Fibroblast of skin of left biceps (primary cell): ENCODE data around the gene SMPD1.

ENCODE experiments used
- DNase-seq, 2 experiments: peaks; one replicate each; pipeline ENCODE4 v3.0.0-alpha.2; 2013; ENCODE audit warnings: low read depth in 2 of 2

Gene SMPD1

DNA sequence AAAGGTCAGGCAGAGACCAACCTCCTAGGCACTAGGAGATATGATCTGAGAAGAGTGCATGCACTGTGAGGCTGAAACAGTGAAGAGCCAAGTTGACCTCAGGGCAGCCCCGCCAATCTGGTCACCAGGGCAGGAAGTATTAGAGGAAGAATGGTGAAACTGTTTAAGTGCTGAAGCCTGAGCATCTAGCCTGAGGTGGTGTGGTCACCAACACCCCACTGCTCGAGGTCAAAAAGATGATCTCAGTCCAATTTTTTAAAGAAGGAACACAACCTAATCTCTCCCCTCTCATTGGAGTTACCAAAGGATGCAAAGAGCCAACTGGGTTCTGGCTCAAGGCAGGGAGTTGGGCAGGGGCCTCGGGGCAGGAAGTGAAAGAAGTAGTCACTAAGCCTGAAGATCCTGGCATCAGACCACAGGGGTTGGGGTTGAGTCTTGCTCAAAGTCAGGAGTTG is 24.6 kb downstream of the SMPD1 start:
- no peak for DNase-seq

DNA sequence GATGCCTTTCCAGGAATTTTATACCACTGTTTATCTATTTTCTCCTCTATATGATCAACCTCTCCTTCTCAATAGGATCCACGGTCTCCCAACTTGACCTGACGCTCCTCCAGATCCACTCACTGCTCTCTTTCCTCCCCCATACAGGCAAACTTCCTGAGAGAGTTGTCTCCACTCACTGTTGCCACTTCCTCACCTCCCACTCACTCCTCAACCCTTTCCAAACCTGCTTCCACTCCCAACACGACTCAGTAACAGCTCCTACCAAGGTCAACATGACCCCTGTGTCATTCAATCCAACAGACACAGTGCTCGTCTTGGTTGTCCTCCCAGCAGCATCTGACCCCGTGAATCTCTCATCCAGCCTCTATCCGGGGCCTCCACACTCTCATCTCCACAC is 25.5 kb downstream of the SMPD1 start:
- DNase-seq, result no peak

DNA sequence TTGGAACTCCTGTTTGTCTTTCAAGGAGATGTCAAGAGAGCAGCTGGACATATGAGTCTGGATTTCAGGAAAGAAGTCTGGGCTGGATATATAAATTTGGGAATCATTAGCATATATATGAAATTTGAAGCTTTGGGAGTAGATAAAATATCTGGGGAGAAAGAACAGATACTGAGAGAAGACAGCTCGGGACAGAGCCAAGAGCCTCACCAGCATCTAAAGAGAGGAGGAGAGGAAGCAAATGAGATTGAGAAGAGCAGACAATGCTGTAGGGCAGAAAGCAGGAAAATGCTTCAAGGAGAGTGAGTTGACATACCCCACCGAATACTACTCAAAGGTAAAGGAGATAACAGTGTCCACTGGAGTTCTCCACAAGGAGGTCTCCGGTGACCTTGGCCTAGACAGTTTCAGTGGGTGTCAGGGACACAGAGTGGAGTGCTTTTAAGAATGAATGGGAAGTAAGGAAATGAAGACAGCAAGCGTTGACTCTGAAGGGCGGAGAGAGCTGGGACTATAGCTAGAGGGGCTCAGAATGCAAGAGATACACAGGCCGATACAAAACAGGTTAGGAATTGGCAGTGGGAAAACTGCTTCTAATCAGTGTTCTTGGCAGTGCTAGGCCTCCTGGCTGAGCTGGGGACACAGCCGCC is 27.8 kb downstream of the SMPD1 start:
- no peak for DNase-seq

DNA sequence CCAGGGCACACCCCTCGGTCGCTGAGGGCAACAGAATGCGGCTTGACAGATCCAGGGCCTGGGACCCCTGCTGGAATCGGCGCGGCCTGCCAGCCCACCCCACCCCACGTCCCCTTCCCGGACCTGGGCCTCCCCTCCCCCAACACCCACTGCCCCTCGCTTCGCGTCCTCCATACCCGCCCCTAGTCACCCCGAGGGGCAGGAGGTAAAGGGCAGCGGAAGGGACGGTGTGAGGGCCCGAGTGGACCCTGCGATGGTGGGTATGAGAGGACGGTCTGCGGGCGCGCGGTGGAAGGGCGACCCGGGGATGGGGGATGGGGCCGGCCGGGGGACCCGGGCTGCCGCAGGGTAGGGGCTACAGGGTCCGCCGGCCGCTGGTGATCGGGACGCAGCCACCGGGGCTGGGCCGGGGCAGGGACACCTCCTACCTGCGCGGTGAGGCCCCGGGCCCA is 28.3 kb downstream of the SMPD1 start:
- no peak for DNase-seq

DNA sequence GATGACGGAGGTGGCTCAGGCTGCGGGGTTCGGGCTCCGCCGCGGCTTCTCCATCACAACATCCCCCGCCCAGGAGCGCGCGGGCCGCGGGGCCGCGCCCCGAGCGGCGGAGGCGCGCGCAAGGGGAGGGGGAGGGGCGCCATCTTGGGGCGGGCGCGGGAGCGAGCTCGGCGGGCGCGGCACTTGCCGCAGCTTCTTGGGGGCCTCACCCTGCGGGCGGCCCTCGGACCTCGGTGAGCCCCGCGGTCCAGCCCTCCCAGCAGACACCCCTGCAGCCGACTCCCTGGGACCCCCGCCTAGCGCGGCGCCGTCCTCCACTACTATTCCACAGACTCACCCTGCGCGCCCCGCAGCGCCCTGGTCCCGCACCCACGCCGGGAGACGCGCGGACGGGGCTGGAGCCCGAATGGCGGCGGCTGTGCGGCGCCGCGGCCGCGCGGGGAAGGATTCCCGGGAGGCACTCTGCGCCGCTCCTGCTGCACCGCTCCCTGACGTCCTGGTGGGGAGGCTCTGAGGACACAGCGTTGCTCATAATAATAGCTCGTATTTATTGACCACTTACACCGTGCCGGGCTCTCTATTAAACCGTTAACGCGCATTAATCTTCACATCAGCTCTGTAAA is 28.8 kb downstream of the SMPD1 start, which contains the start of gene APBB1:
Gene APBB1 (minus strand): TSS at position 86 of the 623 bp plus-strand sequence. CDS start 7,747 bp downstream, outside the sequence.
- no peak for DNase-seq

- no peak for DNase-seq
Observed at GRCh38 chr11:6420677-6421076, 30.4 kb downstream of the SMPD1 start.

DNA sequence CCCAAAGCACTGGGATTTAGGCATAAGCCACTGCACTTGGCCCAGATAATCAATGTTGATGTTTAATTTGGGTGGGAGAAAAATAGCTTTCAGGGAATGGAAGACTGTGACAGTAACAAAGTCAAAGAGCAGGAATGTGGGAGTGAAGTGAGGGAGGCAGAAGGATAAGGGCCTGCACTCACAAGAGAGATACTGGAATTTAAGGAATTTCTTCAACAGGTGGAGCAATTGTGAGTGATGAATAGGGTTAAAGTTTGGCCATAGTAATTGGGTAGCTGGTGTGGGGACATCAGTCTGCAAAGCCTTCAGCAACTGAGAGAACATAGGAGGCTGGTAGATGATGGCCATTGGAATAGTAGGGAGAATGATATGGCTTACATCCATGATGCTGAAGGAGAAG is 37.2 kb downstream of the SMPD1 start:
- no peak for DNase-seq

DNA sequence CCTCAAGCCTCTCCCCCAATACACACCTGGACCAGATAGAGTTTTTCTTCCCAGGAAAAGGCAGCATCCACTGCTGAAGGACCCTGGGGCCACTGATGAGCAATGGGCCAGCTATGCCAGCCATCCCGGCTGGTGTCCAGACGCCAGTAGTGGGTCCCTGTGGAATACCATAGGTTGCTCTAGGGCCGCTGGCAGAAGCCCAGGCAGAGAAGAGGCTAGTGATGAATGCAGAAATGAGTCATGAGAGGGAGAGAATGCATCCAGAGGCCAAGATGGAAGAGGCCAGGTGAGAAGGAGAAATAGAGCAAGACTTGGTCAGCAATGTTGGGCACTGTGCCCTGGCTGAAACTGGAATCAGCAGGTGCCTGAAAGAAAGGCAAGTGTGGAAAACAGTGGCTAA is 41.6 kb downstream of the SMPD1 start:
- DNase-seq, result no peak

GRCh38 chr11:6433998-6434660 is 43.9 kb downstream of the SMPD1 start:
- no peak for DNase-seq

- no peak for DNase-seq
Observed at GRCh38 chr11:6437423-6437822, 47.1 kb downstream of the SMPD1 start.

DNA sequence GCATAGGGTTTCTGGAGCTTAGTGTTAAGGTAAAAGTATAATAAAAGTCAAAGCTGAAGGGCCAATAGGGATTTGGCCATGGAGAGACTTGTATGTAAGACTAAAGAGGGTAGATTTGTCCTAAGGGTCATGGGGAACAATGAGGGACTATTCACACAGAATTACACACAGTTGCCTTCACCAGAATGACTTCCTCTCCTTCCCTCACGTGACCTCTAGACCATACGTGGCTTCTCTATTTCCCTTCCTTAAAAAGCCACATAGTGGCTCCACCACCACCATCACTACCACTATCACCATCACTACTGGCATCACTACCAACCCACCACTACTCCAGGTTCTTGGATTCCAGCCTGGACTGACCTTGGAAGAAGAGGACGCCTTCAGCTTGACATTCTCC is 47.7 kb downstream of the SMPD1 start:
- no peak for DNase-seq

GRCh38 chr11:6438979-6439571 is 48.8 kb downstream of the SMPD1 start:
- no peak for DNase-seq

DNA sequence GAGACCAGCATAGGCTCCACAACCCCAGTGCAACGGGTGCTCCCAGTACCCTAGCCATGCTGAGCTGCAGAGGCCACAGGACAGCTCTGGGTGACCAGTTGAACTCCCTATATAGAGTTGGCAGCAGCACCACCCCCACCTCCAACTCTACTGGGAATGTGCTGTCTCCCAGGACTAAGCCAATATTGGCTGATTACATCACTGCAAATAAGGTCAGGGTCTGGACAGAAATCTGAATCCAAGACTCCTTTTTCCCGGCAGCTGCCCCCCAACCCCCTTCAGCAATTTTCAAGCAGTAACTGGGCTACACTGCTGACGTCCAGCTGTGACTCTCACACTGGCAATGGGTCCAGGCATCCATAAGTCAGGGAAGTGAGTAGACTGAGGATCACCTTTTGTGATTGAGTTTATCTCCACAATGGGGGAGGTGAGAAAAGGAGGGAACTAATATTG is 50.7 kb downstream of the SMPD1 start, which contains the start of gene HPX:
Gene HPX (minus strand): TSS at position 82 of the 453 bp plus-strand sequence. CDS start 24 bp downstream, at position 58.
- DNase-seq, result no peak

- DNase-seq, result no peak
Observed at GRCh38 chr11:6442441-6442840, 52.2 kb downstream of the SMPD1 start.

DNA sequence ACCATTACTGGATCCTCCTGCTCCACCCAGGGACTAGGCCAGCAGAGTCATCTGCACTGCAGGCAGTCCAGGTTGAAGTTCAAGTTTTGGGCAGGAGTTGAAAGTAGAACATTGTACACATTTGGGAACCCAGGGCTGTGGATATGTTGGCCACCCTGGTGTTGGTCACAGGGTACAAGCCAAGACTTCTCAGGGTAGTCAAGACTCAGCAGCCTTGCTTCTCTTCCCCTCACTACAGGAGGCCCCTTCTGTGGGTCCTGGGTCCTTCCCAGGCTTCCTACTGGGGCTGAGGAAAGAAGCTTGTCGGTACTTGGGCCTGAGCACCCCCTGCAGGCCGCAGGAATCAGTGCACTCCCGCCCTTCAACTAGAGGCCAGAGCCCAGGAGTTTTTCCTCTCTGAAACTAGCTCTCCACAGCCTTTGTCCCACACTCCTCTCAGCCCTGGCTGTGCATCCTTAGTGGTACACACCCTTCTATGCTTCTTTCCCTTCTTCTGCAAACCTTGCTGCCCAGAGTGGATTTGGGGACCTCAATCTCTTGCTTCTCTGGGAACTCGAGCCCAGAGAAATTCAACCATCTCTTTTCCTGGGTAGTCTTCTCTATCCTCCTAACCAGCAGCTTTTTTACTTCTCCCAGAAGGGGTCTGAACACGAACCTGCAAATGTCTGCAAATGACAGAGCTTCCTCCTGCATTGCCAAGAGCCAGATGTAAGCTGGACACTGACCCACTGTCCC is 53.2 kb downstream of the SMPD1 start:
- DNase-seq, result peak in 1 of 2 experiments; percentile 5
